Lower lobe of right lung (tissue), 2 donors: ENCODE data around the gene PCDH9. TPM values are rescaled to one million over a fixed set of nuclear protein-coding genes. Genes with fewer than 3 reads are reported as not detected.

Experiments
- ATAC-seq, 2 donors: fragments of 200-7000 bp; cut with Tn5 transposase; one replicate each; pipeline ENCODE4 v1.9.1; 2020 to 2022; ENCODE audit warnings: mild to moderate bottlenecking in 2 of 2, moderate library complexity in 2 of 2
- DNase-seq: peaks from one replicate; pipeline ENCODE4 v3.0.0-alpha.2; 2020
- H3K27ac ChIP-seq: fragments of 200-600 bp; one replicate; pipeline ENCODE4 v1.8.0; 2022
- H3K27me3 ChIP-seq: fragments of 200-600 bp; one replicate; pipeline ENCODE4 v1.8.0; 2022; ENCODE audit warnings: low read depth
- H3K36me3 ChIP-seq: fragments of 200-600 bp; one replicate; pipeline ENCODE4 v1.8.0; 2022; ENCODE audit warnings: mild to moderate bottlenecking
- H3K4me1 ChIP-seq: fragments of 200-600 bp; one replicate; pipeline ENCODE4 v1.8.0; 2022
- H3K4me3 ChIP-seq: fragments of 200-600 bp; one replicate; pipeline ENCODE4 v1.8.0; 2022; ENCODE audit warnings: mild to moderate bottlenecking
- H3K9me3 ChIP-seq: fragments of 200-600 bp; one replicate; pipeline ENCODE4 v1.8.0; 2022
- intact Hi-C: fragments of 100-400 bp; cut with DNase I; formaldehyde crosslinking; loops from one replicate; pipeline ENCODE4 v1.11.0; 2022
- total RNA-seq: library from RNA; stranded (reverse); fragmentation: NEBNext Ultra II Directional; extraction: Animal tissue kit (Norgen Biotek cat#: 25700); gene quantifications from one replicate; pipeline ENCODE4 v1.2.1, GENCODE V29; 2021
- TF ChIP-seq, protein P1 (sequence below): fragments of 200-600 bp; IDR thresholded peaks from one replicate; pipeline ENCODE4 v1.8.0; 2022; ENCODE audit warnings: antibody characterized with exemption, mild to moderate bottlenecking
- donor health status: DM: no; HTN: yes; CAD: no; lungs with severe emphysema.

The PCDH9 gene
- total RNA-seq, 1 donor from 2014 or later = 8.9 TPM

- DNase-seq = no peak
- H3K4me3 ChIP-seq = no peak overlapping the region
- TF ChIP-seq, protein P1, sequence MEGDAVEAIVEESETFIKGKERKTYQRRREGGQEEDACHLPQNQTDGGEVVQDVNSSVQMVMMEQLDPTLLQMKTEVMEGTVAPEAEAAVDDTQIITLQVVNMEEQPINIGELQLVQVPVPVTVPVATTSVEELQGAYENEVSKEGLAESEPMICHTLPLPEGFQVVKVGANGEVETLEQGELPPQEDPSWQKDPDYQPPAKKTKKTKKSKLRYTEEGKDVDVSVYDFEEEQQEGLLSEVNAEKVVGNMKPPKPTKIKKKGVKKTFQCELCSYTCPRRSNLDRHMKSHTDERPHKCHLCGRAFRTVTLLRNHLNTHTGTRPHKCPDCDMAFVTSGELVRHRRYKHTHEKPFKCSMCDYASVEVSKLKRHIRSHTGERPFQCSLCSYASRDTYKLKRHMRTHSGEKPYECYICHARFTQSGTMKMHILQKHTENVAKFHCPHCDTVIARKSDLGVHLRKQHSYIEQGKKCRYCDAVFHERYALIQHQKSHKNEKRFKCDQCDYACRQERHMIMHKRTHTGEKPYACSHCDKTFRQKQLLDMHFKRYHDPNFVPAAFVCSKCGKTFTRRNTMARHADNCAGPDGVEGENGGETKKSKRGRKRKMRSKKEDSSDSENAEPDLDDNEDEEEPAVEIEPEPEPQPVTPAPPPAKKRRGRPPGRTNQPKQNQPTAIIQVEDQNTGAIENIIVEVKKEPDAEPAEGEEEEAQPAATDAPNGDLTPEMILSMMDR = no peak
- no peak for ATAC-seq
- H3K27ac ChIP-seq = no peak overlapping the region
- no peaks in the 10 kb centered on the region for H3K27me3 ChIP-seq
- no peaks in the 10 kb centered on the region for H3K36me3 ChIP-seq
- H3K4me1 ChIP-seq = no peaks in the 10 kb centered on the region
- no peaks in the 10 kb centered on the region for H3K9me3 ChIP-seq
- intact Hi-C loops = no loop called here
These were observed 330.2 kb downstream of the PCDH9 start for GRCh38 chr13:66899955-66900354.

GRCh38 chr13:66896933-66897332 is 333.2 kb downstream of the PCDH9 start:
- Histone ChIP-seq H3K4me1 (no peaks in the 10 kb centered on the region), H3K36me3 (no peaks in the 10 kb centered on the region), H3K27ac (no peak overlapping the region), H3K4me3 (no peak overlapping the region), H3K27me3 (no peaks in the 10 kb centered on the region), H3K9me3 (no peaks in the 10 kb centered on the region)
- DNase-seq (no peak), ATAC-seq (no peak)
- intact Hi-C loops = no loop called here
- TF ChIP-seq, protein P1 = no peak

GRCh38 chr13:66895780-66896179 is 334.4 kb downstream of the PCDH9 start:
- intact Hi-C loops = no loop called here
- no peak overlapping the region for H3K27ac ChIP-seq

DNA sequence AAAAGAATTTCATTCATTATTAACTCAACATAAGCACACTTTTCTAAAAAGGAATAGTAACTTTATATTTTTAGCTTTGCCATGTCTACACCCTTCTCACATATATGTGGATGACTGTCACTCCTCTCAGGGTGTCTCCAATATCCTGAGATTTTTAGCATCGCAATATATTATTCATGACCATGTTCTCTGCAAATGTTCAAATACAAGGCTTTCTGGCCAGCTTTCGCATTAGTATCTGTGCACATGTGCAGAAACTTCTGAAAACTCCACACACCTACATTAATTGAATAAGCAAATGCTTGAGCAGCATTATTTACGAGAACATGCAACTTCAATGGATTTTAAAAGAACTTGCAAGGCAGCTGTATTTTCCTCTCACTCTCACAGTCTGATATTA is 334.8 kb downstream of the PCDH9 start:
- Histone ChIP-seq H3K36me3 (no peaks in the 10 kb centered on the region), H3K27ac (no peak overlapping the region), H3K27me3 (no peaks in the 10 kb centered on the region), H3K9me3 (no peaks in the 10 kb centered on the region), H3K4me1 (no peaks in the 10 kb centered on the region), H3K4me3 (no peak overlapping the region)
- intact Hi-C loops = no loop called here
- TF ChIP-seq, protein P1 = no peak
- ATAC-seq (no peak), DNase-seq (no peak)

More at GRCh38 chr13:66895780-66896179, 334.4 kb downstream of the PCDH9 start:
- DNase-seq (no peak), ATAC-seq (no peak)
- no peaks in the 10 kb centered on the region for H3K36me3 ChIP-seq
- TF ChIP-seq, protein P1 = no peak
- H3K4me1 ChIP-seq = no peaks in the 10 kb centered on the region
- no peak overlapping the region for H3K4me3 ChIP-seq
- no peaks in the 10 kb centered on the region for H3K27me3 ChIP-seq
- no peaks in the 10 kb centered on the region for H3K9me3 ChIP-seq

- no peak overlapping the region for H3K27ac ChIP-seq
- TF ChIP-seq, protein P1 = no peak
- ATAC-seq = no peak
- intact Hi-C loops = no loop called here
- H3K27me3 ChIP-seq = no peaks in the 10 kb centered on the region
- DNase-seq = no peak
- no peaks in the 10 kb centered on the region for H3K36me3 ChIP-seq
- no peaks in the 10 kb centered on the region for H3K4me1 ChIP-seq
- H3K4me3 ChIP-seq = no peak overlapping the region
- H3K9me3 ChIP-seq = no peaks in the 10 kb centered on the region
These were observed 341.4 kb downstream of the PCDH9 start for GRCh38 chr13:66888698-66889097.

- TF ChIP-seq, protein P1 = no peak
- H3K27ac ChIP-seq = no peak overlapping the region
- H3K4me3 ChIP-seq = no peak overlapping the region
- H3K27me3 ChIP-seq = no peaks in the 10 kb centered on the region
- intact Hi-C loops = no loop called here
- ATAC-seq = no peak
- no peaks in the 10 kb centered on the region for H3K9me3 ChIP-seq
- no peak for DNase-seq
- H3K4me1 ChIP-seq = no peaks in the 10 kb centered on the region
- no peaks in the 10 kb centered on the region for H3K36me3 ChIP-seq
These were observed 343.0 kb downstream of the PCDH9 start for GRCh38 chr13:66887088-66887487.
